HG03571 (cell line): Measurements from ENCODE around the gene GNG7.

ENCODE experiments used
- ATAC-seq: cut with Tn5 transposase; IDR thresholded peaks from one replicate; pipeline ENCODE4 v1.9.1; 2021; ENCODE audit not compliant: unreplicated experiment

Gene GNG7

GRCh38 chr19:2702170-2703076 lies at the start of gene GNG7:
Gene GNG7 (minus strand): TSS chr19:2702694. CDS start chr19:2520688, 182,006 bp downstream.
- no peak for ATAC-seq

GRCh38 chr19:2751438-2751830 lies 48.9 kb upstream of the GNG7 start:
- ATAC-seq, result no peak

- ATAC-seq, result no peak
Observed at GRCh38 chr19:2750808-2751437, 48.4 kb upstream of the GNG7 start.

DNA sequence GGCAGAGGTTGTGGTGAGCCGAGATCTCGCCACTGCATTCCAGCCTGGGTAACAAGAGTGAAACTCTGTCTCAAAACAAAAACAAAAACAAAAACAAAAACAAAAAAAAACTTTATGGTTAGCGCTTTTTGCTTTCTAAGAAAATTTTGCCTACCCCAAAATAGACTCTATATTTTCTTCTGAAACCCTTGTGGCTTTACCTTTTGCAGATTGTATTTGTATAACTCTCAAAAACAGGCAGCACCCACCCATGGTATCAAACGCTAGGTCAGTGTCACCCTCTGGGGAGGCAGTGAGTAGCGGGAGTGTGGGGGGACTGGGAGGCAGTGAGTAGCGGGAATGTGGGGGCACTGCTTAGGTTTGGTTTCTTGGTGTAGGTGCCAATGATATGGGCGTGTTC lies 44.9 kb upstream of the GNG7 start:
- ATAC-seq, result no peak

DNA sequence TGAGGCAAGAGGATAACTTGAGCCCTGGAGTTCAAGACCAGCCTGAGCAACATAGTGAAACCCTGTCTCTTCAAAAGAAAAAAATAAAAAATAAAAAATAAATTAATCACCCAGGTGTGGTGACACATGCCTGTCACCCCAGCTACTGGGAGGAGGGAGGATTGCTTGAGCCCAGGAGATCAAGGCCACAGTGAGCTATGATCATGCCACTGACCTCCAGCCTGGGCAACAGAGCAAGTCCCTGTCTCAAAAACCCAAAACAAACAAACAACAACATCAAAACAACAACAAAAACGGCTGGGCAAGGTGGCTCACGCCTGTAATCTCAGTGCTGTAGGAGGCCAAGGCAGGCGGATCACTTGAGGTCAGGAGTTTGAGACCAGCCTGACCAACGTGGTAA lies 41.6 kb upstream of the GNG7 start:
- ATAC-seq, result no peak

- ATAC-seq, result no peak
Observed at GRCh38 chr19:2743099-2743498, 40.6 kb upstream of the GNG7 start.

DNA sequence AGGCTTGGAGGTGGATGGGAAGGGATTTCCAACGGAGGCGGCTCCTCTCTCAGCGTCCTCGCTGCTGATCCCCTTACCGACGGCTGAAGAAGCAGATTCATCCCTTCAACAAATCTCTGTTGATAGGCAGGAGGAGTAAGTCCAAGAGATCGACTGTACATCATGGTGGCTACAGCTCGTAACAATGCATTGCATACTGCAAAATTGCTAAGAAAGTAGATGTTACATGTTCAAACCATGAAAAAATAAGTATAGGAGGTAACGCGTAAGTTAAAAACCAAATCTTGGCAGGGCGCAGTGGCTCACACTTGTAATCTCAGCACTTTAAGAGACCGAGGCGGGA lies 37.8 kb upstream of the GNG7 start:
- no peak for ATAC-seq

- peak; percentile 75 for ATAC-seq
Observed at GRCh38 chr19:2739602-2740313, 37.3 kb upstream of the GNG7 start, which contains the start of gene SLC39A3. Gene SLC39A3 (minus strand): TSS chr19:2740017. CDS start chr19:2737257, 2,760 bp downstream.

DNA sequence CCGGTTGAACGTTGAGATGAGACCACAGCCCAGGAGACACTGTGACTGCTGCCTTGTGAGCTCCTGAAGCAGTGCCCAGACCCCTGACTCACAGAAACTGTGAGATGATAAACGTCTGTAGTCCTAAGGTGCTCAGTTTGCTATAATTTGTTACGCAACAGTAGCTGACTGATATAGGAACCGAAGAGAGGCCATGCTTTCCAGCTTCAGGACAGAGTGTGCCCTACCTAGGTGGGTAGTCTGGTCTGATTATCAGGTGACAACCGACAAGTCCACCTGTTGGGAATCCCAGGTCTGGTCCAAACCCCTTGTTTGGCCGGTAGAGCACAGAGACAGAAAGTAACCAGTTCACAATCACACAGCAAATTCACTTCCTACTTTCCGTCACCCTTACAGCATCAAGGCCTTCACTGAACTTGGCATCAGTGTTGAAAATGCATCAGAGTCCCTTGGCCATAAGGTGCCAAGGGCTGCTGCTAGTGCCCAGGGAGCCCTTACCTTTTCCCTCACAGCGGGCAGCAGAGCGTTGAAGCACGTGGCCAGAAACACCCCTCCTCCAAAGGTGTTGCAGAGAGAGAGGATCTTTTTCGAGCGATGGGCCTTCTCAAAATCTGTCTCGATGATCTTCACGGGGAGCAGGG lies 34.2 kb upstream of the GNG7 start:
- ATAC-seq, result no peak

- ATAC-seq, result no peak
Observed at GRCh38 chr19:2735374-2735773, 32.9 kb upstream of the GNG7 start.

- no peak for ATAC-seq
Observed at GRCh38 chr19:2734589-2735288, 32.2 kb upstream of the GNG7 start.

GRCh38 chr19:2733930-2734588 lies 31.6 kb upstream of the GNG7 start:
- no peak for ATAC-seq

- no peak for ATAC-seq
Observed at GRCh38 chr19:2732883-2733282, 30.4 kb upstream of the GNG7 start.

- no peak for ATAC-seq
Observed at GRCh38 chr19:2732157-2732725, 29.7 kb upstream of the GNG7 start.

DNA sequence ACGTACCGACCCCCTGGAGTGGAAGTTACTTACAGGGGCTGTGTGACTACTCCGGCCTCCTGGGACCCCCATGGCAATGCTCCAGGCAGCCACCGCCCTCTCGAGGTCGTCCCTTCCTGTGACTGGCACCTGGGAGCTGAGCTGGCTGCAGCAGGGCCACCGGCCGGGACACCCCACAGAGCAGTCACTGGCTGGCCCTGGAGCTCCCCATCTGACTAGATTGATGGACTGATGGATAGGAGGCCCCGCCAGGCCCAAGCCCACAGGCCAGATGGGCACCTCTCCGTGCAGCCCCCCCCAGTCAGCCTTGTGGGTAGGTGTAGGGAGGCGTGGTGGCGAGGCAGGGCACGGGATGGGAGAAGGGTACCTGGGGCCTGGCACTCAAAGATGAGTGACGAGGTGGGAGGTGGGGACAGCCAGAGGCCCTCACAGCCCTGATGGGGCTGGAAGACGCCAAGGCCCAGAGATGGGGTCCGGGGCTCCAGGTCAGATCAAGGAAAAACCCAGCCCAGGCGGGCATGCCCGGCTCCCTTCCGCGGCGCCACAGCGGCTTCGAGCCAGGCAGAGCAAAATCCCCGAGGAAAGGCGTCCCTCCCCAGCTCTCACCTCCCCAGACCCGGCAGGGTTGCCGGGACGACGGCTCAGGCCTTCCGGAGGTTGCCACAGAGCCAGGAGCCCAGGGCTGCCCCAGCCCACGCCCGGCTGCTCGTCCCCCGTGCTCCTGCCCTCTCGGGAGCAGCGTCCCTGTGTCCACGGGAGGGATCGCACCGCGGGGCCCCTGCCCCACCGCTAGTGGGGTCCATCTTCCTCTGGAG lies 28.9 kb upstream of the GNG7 start:
- ATAC-seq, result no peak

DNA sequence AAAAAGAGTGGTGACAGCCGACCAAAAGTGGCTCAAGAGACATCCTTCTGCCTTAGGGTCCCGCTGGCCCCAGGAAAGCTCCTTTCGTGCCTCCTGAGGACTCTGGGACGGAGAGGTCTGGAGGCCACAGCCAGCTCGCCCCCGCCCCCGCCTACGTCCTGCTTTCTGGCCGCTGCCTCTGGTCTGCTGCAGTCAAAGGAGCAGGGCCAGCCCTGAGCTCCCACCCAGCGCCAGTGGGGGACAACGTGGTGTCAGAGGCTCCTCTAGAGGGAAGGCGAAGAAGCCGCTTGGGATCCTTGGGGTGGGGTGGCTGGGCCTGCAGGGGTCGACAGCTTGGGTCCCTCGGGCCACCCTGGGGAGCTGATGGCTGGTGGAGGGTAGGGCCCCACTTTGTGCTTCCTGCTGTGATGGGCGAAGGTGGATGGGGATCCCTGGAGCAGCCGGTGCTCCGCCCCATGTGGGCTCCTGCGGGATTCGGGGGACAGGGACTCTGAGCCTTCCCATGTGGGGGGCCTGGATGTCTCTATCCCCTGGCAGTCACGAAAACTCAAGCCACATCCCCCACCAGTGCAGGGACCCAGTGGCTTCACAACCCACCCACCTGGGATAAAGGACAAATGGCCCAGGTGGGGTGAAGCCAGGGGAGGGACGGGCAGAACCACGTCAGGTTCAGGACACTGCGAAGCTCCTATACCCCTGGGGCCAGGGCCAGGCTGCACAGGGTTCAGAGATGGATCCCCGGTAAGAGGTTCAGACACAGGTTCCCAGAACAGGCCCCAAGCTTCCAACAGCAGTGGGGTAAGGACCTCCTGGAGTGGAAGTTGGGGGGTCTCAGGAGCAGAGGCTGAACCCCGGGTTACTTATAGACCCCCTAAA lies 27.7 kb upstream of the GNG7 start:
- ATAC-seq, result no peak

DNA sequence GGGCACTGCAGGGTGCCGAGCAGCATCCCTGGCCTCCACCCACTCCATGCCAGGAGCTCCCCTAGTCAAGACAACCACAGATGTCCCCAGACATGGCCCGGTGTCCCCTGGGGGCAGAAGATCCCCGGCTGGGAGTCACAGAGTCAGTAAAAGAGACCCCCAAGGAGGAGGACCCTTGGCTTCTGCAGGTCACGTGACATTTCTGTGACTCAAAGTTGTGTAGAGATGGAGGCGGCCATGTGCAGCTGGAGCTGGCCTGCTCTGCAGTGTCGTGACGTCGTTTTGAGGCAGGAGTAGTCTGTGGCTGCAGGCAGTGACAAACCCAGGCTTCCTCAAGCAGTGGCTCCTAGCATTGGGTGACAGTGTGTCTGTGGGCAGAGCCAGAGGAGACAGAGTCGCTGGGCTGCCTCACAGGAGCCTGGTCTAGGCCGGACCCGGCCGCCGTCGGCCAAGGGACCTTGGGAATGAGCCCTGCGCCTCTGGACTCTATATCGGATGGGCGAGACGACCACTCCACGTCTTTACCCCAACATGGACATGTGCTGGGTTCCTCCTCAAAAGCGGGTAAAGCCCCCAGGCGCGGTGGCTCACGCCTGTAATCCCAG lies 26.4 kb upstream of the GNG7 start:
- ATAC-seq, result no peak

- ATAC-seq, result no peak
Observed at GRCh38 chr19:2727640-2727944, 25.1 kb upstream of the GNG7 start.
